Left renal pelvis (tissue), 4 donors: ENCODE measurements around the gene NEDD8. TPM values are rescaled to one million over a fixed set of nuclear protein-coding genes. Genes with fewer than 3 reads are reported as not detected.

Source experiments
- DNase-seq, 4 donors: peaks; one replicate each; pipeline ENCODE4 v3.0.0-alpha.2; 2013; ENCODE audit warnings: low read depth in 4 of 4, low spot score in 3 of 4
- polyA plus RNA-seq, 4 donors: library from polyadenylated mRNA; unstranded; fragments of 120-200 nt; gene quantifications; one replicate each; pipeline ENCODE4 v1.2.1, GENCODE V29; 2013; ENCODE audit not compliant: insufficient read length in 4 of 4

The NEDD8 gene
- polyA plus RNA-seq, 4 donors = 189 to 230 (median 217) TPM

DNA sequence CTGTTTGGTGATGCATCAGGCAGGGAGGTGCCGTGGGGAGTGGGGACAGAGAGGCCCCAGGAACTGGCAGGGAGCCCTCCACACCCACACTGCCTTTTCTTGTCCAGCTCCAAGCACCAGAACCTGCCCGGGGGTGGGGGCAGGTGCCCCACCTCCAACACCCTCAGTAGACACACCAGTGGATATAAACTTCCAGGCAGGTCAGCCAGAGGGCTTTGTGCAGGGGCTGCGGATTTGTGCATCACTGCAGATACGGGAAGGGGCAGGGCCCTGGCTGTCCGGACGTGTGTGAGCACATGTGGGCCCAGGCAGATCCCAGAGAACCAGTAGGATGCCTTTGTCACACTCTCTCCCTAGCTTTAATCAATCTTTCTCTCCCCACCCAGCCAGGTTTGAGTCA lies 32.1 kb upstream of the NEDD8 start:
- DNase-seq = no peak

DNA sequence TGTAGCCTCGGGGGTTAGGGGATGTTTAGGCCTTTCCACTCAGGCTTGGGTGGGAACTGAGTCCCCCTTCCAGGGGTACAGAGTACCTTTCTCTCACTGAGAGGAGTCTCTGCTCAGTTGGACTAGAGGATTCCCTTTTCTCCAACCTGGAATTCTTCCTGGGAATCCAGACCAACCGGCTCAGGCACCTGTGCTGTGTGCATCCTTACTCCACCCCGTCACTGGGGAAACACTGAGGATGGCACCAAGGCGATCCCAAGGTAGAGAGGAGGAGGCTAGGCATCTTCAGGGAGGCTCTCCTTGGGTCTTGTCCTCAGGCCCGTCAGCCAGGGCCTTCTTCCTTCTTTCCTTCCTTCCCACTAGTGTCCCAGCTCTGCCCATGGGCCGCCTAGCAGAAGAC lies 31.7 kb upstream of the NEDD8 start:
- no peak for DNase-seq

DNA sequence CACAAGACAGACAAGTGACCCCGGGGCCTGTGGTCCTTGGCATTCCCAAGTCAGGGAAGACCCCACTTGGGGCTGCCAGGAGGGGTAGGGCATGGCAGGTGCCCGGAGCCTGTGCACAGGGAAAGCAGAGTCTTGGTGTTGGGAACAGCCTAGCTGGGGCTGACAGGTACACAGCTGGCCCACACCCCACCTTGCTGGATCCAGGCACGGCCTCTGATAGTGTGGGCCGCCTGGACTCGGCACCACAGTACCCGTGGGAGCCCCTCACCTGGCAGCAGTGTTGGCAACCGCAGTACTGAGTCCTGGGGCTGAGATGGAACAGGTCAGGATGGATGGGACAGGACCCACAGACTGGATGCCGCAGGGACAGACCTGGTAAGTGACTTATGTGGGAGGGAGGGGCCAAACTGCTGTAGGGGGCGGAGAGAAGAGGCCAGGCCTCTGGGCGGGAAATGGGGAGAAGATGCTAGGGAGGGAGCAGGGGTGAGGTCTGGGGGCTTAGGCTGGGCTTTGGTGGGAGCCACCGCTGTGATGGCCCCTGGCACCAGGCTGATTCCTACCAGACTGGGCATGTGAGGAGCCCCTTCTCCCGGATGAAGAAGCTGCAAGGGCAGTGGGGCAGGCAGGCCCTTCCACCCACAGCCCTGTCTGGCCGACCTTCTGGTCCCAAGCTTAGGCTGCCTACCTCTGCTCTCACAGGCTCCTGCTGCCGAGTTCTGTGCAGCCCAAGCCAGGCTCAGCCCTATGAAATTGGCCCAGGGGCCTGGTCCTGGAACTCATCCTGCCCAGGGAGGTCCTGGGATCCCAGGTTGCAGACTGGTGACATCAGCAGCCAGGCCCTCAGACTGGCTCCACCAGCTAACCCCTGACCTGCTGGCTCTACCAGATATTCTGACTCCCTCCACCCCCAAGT lies 30.9 kb upstream of the NEDD8 start, which contains the start of gene TGM1:
Gene TGM1 (minus strand): TSS at position 357 of the 913 bp plus-strand sequence. CDS start 825 bp downstream, outside the sequence.
- DNase-seq = no peak

DNA sequence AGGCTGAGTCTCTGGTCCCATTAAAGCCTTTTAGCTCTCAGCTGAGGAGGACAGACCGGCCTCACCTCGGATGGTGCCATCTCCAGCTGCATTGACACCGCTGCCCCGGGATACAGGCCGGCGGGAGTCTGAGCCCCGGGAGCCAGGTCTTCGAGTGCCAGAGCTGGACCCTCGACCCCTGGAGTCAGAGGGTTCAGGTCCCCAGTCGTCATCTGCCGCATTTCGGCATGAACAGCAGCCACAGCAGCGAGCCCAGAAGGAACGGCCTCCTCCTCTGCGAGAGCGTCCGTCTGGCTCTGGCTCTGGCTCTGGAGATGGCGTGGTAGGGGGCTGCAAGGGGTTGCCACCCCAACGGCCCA lies 29.8 kb upstream of the NEDD8 start:
- DNase-seq = no peak

DNA sequence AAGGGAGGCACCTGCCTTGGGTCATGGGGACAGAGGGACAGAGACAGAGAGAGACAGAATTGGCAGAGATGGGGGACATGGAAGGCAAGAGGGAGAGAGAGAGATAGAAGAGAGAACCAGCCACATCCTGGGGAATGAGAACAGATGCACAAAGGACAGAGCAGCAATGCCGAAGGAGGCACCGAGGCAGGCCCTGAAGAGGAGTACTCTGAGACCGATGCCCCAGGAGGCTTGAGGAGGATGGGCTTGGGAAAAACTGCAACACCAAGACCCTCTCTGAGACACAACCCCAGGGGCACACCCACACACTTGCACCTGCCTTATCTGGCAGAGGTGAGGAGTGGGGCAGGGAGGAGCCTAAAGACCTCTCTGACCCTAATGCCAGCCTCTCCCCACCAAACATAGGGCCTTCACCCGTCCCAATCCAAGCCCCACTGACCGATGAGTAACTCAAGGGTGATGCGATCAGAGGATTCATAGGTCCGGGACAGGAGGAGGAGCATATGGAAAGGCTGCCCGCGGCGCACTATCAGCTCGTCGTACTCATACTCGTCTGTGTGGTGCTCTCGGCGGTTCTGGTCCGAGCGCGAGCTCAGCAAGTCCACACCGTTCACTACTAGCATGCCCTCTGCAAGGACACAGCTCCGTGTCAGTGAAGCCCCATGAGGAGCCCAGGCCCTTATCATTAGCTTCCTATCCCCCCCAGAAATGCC lies 29.2 kb upstream of the NEDD8 start:
- no peak for DNase-seq

DNA sequence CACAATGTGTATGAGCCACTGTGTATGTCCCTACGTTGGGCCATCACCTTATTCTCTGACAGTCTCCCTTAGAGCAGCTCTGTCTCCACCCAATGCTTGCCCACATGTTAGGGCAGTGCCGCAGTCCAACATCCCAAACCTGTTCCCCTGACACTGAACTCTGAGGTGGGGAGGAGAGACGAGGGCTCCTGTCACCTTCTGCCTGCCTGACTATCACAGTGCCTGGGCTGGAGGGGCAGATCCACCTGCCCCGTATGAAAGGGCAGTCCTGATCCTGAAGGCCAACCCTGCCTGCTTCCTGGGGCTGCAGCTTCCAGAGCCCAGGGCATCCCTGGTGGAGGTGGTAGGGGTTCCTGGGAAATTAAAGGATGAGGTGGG lies 28.6 kb upstream of the NEDD8 start:
- DNase-seq = no peak

DNA sequence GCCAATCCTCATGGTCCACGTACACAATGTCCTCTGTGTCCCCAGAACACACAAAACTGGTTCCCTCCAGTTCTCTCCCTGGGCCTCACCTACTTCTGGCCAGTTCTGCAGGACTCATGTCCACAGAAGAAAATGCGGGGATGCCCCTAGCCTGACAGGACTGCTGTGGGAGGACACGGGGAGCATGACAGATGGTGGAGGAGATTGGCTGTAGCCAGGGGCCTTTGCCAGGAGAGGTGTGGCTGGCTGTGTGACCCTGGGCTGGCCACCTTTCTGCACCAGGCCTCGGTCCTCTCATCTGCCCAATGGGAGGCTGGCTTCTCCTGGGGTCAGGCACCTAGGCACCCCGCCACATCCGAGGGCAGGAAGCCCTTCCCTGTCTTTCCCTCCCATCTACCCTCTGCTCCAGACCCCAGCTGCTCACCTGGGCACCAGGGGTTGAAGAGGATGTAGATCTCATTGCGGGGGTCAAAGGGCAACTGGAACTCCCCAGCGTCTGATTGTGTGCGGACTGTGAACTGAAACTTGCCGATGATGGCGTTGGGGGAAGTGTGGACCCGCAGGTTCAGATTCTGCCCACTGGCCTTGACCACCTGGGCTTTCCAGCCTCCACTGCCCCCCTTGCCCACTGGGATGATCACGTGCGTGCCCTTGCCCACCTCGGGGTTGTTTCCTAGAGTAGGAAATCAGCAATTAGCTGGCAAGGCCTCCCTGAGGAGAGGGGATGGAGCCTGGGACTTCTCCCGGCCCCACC lies 28.0 kb upstream of the NEDD8 start:
- no peak for DNase-seq

DNA sequence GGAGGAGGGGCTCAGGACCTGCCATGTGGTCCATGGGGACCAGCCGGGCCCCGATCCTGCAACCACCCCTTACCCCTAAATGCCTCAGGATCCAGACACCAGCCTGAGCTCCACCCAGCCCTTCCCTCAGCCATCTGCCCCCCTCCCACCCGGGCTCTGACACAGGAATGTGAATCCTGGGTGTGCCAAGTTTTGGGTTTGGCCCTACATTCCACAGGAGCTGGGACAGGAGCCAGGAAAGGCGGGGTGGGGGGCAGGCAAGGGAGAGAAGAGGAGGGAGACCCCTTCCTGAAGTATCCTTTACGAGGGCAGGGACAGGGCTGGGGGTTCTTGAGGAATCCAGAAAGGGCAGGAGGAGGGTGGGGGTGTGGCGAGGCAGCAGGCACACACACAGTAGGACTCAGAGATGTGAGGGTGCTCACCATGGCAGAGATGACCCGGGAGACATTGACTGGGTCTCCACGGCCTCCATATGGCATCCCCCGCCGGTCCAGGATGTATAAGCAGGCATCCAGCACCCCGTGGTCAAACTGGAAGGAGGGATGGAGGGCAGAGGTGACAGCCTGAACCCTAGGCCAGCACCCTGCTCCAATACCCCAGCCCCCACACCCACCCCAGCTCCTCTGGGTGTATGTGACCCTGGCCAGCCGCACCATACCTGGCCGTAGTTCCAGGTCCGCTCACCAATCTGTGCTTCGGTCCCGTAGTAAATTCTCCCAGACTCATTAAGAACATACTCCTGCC lies 27.3 kb upstream of the NEDD8 start:
- DNase-seq = no peak

DNA sequence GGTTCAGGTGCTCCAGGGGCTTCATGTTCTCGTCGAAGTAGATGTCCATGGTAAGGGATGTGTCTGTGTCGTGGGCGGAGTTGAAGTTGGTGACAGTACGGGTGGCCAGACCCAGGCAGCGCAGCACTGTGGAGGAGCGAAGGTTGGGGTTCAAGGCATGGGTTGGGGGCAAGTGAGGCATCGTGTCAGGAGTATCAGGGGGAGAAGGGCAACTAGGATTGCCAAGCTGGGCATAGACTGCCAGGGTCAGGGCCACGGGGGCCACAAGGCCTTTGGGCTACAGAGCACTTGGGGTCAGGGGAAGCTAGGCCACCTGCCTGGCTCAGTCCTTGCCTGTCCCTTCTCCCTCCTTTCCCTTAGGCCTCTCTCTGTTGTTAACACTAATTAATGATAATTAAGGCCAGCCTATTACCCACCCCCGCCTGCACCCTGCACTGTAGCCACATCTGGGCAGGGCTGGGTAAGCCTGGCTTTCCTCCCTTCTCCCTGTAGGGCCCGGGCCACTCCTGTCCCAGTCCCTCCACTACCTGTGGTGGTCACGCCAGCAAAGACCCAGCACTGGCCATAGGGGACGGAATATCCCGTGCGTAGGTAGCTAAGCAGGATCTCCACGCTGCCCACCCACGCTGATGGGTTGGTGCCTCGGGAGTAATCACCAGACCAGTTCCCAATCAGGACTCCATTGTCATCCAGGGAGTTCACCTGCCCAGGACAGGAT lies 26.5 kb upstream of the NEDD8 start:
- no peak for DNase-seq

DNA sequence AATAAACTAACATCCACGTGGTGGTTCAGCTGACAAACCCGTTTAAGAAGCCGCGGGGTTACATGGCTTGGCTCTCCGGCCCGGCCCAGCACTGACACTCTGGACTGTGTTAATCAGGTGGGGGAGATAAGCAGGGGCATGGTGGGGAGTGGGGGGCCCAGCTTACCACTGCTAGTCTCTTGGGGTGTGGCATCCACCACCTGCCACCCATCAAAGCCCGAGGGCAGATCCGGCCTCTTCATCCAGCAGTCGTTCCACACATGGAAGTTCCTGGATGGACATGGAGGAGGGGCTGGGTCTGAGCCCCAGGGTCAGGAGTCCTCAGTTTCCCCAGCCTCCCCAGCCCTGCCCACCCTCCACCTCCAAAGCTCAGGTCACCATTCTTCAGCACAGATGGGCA lies 26.0 kb upstream of the NEDD8 start:
- no peak for DNase-seq

DNA sequence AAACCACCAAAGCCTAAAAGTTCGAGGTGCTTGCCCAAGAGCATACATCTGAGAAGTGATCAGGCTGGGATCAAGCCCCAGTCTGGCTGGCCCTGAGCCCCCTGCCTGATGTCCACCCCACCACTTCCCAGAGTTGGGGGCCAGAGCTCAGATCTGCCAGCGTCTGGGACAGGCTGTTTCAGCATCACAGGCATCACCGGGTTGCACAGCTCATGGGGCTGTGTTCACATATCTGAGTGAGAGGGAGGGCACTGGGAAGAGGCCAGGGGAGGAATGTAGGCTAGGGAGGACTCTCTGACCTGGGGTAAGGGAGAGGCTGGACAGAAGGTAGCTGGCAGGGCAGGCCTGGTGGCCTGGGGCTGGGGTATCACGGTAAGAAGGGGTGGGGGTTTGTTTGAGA lies 24.8 kb upstream of the NEDD8 start:
- no peak for DNase-seq

DNA sequence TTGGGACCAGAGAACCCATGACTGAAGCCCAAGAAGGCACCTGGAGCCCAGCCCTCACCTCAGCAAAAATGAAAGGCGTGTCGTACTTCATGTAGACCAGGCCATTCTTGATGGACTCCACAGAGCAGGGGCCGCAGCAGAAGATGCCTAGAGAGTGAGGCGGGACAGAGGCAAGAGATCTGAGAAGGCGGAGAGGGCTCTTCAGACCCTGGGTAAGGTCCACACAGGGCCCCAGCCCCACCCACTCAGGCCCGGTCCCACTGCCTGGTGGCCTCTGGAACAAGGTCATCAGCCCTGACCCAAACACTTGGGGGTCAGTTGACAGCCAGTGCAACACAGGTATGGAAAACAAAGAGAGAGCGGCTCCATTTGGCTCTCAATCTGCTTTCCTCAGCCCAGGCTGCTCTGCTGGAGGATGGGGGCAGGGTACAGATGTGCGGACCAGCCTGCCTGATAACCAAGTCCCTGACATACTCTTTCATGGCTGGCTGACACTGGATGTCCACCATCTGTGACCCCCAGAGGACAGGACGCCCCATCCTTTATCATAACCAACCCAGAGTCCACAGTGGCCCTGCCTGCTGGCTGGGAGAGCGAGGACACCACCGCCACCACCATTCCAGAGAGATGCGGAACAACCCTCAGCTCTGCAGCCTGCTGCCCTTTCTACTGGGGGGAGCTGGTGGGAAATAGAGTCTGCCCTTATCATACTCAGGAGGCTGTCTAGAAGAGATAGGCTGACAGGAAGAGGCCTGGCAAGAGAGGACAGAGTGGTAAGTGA lies 24.0 kb upstream of the NEDD8 start:
- DNase-seq = no peak

DNA sequence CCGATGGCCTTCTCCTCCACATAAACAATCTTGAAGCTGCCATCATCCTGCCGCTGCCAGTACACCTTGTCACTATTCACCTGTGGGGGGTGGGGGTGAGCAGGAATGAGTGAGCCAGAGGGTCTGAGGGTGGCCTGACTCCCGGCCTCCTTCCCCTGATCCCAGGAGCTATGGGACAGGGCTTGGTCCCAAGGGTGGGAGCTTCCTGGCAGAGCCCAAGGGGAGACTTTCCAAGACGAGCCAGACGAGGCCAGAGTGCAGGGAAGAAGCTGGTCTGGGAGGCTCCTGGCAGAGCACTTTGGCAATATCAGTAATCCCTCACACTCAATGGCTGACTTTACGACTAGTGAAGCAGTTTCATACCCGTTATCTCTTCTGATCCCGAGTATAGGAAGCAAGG lies 23.3 kb upstream of the NEDD8 start:
- no peak for DNase-seq

DNA sequence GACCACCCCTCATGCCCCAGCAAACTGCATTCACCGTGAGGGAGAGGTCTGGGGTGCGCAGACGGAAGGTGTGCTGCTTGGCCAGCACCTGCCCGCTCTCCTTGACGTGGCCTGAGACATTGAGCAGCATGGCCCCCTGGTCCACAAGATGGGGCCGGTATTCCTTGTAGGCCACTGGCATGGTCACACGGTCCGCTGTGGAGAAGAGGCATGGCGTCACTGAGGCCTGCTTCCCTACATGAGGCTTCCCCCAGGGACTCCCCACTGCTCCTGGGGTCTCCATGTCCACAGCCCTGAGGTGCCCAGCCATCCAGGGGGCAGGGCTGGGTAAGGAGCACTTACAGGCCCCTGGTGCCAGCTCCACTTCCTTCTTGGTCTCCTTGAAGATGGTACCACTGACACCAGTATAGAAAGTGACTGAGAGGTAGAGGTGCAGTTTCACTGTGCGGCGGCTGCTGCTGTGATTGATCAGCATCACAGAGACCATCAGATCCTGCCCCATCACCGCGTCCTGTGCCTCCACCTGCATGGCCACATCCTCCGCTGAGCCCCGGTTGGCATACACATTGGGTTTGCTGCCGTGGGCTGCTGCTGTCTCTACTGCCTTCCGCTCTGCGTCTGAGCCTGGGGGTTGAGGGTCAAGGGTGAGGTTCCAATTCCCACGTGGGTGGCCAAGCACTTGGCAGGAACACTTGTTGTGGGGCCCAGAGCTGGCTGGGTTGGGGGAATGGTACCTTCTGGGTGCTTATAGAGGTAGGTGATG lies 22.6 kb upstream of the NEDD8 start:
- DNase-seq = no peak

DNA sequence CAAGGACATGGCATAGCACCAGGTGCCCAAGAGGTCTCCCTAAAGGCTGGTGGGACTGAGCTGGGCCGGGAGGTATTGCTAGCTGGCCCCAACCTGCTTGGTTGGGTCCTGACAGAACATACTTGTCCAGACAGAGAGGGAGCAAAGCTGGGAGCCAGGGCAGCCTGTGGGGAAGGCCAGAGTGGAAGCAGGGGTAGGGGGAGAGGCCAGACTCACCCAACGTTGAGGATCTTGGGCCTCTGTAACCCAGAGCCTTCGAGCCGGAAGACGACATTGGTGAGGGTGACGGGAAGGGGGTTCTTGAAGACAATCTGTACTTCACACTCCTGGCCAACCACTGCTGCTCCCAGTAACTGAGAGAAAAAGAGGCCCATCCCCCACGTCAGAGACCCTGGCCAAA lies 21.8 kb upstream of the NEDD8 start:
- no peak for DNase-seq

DNA sequence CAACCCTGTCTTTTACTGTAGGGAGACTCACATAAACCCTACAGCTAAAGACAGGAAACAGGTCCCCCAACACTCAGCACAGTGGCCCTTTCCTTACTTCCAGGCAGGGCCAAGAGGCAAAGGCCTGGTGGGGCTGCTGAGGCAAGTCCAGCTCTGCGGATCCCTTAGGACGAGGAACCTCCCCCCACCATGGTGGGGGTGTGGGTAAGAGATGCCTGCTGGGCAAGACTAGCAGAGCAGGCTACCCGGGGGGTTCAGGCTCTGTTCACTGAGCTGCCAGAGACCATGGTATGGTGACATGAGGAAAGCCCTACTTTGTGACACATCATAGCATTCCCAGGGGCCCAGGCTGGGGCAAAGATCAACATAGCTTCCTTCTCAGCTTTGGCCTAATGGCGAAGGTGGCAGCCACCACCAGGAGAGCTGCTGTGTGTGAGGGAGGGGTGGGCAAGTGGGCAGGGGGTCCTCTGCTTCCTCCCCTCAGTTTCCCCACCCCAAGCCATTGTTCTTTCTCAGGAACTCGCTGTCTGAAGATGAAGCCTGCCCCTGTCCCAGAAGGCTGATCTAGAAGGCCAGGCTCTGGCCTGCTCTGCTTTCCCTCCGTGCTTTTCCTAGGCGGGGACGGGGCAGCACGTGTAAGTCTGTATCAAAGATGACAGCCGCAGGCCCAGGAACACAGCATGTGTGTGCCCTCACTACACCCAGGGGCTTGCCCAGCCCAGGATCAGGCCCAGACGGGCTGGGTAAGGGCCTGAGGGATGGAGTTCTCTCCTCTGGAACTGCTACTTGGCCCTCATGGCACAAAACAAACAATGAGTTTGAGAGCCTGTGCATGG lies 20.3 kb upstream of the NEDD8 start:
- no peak for DNase-seq

DNA sequence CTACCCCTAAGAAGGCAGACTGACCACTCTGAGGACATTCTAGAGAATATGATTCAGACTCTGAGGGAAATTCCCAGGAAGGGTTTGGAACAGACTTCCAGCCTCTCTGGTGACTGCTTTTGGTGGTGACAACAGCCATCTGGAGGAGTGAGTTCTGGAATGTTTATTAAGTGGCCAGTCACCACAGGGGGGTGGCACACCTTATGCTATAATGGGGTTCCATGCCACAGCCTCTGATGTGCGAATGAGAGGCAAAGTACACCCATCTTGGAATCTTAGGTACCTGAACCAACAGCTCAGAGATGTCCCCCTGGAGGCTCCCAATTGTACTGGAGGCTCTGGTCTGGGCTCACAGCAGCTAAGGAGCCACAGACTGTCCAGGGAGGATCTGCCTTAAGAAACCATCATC lies 19.7 kb upstream of the NEDD8 start:
- no peak for DNase-seq

DNA sequence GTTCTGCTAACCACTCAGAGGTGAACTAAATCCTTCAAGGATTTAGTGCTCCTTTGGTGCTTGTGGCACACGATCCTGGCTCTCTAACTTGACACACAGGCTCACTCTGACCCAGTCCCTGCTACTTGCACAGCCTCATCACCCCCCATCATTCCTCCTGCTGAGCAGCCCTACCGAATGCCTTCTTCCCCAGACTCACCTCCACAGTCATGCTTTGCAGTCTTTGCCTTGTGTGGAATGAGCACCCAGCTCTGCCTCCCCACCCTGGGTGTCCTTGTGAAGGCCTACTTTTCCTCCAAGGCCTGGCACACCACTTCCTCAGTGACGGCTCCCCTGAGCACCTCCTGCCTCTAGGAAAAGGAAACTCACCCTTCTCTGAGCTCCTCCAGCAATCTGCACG lies 18.2 kb upstream of the NEDD8 start:
- DNase-seq = no peak
